ENCODE measurements around the gene HSPA6.
"Not testable (repeated sequence)": the region's sequence is repeated elsewhere in the genome, so short reads cannot be mapped to it uniquely, and the experiment has no call there.

DNA sequence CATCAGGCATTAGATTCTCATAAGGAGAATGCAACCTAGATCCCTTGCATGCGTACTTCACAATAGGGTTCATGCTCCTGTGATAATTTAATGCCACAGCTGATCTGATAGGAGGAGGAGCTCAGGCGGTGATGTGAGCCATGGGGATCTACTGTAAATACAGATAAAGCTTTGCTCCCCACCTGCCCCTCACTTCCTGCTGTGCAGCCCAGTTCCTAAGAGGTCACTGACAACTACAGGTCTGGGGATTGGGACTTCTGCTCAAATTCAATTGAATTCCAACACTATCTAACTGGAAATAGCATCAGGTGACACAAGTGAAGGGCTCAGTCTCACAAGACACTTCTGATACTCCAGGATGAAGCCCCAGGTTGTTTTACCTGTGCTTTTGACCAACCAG lies 32.6 kb downstream of the HSPA6 start:
- TF ChIP-seq, protein P1, sequence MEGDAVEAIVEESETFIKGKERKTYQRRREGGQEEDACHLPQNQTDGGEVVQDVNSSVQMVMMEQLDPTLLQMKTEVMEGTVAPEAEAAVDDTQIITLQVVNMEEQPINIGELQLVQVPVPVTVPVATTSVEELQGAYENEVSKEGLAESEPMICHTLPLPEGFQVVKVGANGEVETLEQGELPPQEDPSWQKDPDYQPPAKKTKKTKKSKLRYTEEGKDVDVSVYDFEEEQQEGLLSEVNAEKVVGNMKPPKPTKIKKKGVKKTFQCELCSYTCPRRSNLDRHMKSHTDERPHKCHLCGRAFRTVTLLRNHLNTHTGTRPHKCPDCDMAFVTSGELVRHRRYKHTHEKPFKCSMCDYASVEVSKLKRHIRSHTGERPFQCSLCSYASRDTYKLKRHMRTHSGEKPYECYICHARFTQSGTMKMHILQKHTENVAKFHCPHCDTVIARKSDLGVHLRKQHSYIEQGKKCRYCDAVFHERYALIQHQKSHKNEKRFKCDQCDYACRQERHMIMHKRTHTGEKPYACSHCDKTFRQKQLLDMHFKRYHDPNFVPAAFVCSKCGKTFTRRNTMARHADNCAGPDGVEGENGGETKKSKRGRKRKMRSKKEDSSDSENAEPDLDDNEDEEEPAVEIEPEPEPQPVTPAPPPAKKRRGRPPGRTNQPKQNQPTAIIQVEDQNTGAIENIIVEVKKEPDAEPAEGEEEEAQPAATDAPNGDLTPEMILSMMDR (IDR thresholded peaks at IDR 0.05) = not testable (repeated sequence)
- not testable (repeated sequence) for TF ChIP-seq POLR2AphosphoS5 (IDR thresholded peaks at IDR 0.05; ENCODE audit: low read depth, low read length); TCF7L2 (IDR thresholded peaks at IDR 0.05; ENCODE audit: low read depth, low read length); SIN3A (IDR thresholded peaks at IDR 0.05; ENCODE audit: borderline replicate concordance, insufficient read depth, low read depth, low read length)

All from Panc1 (cell line).